T-helper 17 cell (primary cell): Measurements from ENCODE around the gene CERT1. TPM values are rescaled to one million over a fixed set of nuclear protein-coding genes. Genes with fewer than 3 reads are reported as not detected.
A peak's percentile ranks its signal among the peaks of the same experiment; 100 is the strongest.
"Not testable (repeated sequence)": the region's sequence is repeated elsewhere in the genome, so short reads cannot be mapped to it uniquely, and the experiment has no call there.

ENCODE experiments used
- ATAC-seq: fragments of 150-1000 bp; cut with Tn5 transposase; 2 replicates; pipeline ENCODE4 v1.10.0; 2021; ENCODE audit warnings: mild to moderate bottlenecking, moderate library complexity
- DNase-seq, 3 donors: peaks; one replicate each; pipeline versions ENCODE4 v3.0.0 to v3.0.0-alpha.2; 2020 to 2021
- H3K9me3 ChIP-seq: one replicate; pipeline ENCODE4 v1.7.0; 2013; ENCODE audit warnings: low read length, mild to moderate bottlenecking; ENCODE audit not compliant: control insufficient read depth, poor library complexity, severe bottlenecking
- H3K27ac Mint-ChIP-seq: one replicate; pipeline ENCODE4 v1.8.0; 2022; ENCODE audit warnings: mild to moderate bottlenecking, moderate library complexity, mixed read lengths
- H3K27me3 Mint-ChIP-seq: one replicate; pipeline ENCODE4 v1.8.0; 2022; ENCODE audit warnings: mixed read lengths
- H3K36me3 Mint-ChIP-seq: one replicate; pipeline ENCODE4 v1.8.0; 2022; ENCODE audit warnings: low read depth, mixed read lengths
- H3K4me1 Mint-ChIP-seq: one replicate; pipeline ENCODE4 v1.8.0; 2022; ENCODE audit warnings: mild to moderate bottlenecking, mixed read lengths
- H3K4me3 Mint-ChIP-seq: one replicate; pipeline ENCODE4 v1.8.0; 2022; ENCODE audit warnings: mild to moderate bottlenecking, moderate library complexity, mixed read lengths
- total RNA-seq, 4 donors: library from RNA in 2 of 4; stranded (reverse) in 2 of 4; gene quantifications; one replicate each; pipeline ENCODE4 v1.2.3 and lab custom pipeline; 2022 to 2026

CERT1 gene
- total RNA-seq, 2 donors from 2014 or later, result 29.9 to 37.2 TPM

DNA sequence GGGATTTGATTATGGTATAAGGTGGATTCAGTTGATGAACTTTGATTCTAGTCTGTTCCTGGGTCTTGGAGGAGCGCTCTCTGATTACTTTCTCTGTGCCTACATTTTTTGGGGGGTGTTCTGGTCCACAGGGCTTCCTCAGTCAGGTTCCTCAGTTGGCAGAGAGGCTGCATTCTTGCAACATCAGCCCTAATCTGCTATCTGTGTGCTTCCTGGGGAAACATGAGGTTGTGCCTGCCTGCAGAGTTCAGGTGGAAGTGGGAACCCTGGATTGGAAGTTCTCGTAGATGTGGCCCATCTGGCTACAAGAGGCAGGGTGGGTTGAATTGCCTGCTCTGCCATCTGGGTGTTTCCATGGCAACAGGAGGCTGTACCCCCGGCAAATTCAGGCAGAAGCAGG is 24.7 kb upstream of the CERT1 start:
- H3K4me3 Mint-ChIP-seq, result no peak overlapping the region
- no peak for DNase-seq
- H3K4me1 Mint-ChIP-seq, result peaks cover 9% of the 10 kb centered on the region
- H3K27me3 Mint-ChIP-seq, result no peaks in the 10 kb centered on the region
- H3K36me3 Mint-ChIP-seq, result peaks cover 10% of the 10 kb centered on the region
- ATAC-seq, result no peak
- H3K9me3 ChIP-seq, result peaks cover 4% of the 10 kb centered on the region
- peak overlapping the region; percentile 6 for H3K27ac Mint-ChIP-seq

DNA sequence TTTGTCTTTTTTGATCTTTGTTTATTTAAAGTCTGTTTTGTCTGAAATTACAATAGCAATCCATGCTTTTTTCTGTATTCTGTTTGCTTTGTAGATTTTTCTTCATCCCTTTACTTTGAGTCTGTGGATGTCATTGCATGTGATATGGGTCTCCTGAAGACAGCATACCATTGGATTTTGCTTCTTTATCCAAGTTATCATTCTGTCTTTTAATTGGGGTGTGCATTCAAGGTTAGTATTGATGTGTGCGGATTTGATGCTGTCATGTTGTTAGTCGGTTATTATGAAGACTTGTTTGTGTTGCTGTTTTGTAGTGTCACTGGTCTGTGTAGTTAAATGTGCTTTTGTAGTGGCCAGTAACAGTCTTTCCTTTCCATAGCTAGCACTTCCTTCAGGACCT is 23.3 kb upstream of the CERT1 start:
- Mint-ChIP-seq H3K27me3 (no peaks in the 10 kb centered on the region), H3K4me1 (peaks cover 8% of the 10 kb centered on the region), H3K36me3 (peaks cover 10% of the 10 kb centered on the region), H3K27ac (no peak overlapping the region), H3K4me3 (no peak overlapping the region)
- ATAC-seq (no peak), DNase-seq (no peak)
- peaks cover 4% of the 10 kb centered on the region for H3K9me3 ChIP-seq

DNA sequence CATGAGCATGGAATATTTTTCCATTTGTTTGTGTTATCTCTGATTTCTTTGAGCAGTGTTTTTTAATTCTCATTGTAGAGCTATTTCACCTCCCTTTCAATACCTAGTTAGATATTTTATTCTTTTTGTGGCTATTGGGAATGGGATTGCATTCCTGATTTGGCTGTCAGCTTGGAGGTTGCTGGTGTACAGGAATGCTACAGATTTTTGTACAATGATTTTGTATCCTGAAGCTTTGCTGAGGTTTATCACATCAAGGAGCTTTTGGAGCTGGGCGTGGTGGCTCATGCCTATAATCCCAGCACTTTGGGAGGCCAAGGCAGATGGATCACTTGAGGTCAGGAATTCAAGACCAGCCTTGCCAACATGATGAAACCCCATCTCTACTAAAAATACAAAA is 22.3 kb upstream of the CERT1 start:
- ATAC-seq, H3K27me3 Mint-ChIP-seq, H3K27ac Mint-ChIP-seq, DNase-seq, H3K9me3 ChIP-seq, H3K4me3 Mint-ChIP-seq: not testable (repeated sequence)
- H3K36me3 Mint-ChIP-seq, result peaks cover 10% of the 10 kb centered on the region
- peaks cover 11% of the 10 kb centered on the region for H3K4me1 Mint-ChIP-seq

DNA sequence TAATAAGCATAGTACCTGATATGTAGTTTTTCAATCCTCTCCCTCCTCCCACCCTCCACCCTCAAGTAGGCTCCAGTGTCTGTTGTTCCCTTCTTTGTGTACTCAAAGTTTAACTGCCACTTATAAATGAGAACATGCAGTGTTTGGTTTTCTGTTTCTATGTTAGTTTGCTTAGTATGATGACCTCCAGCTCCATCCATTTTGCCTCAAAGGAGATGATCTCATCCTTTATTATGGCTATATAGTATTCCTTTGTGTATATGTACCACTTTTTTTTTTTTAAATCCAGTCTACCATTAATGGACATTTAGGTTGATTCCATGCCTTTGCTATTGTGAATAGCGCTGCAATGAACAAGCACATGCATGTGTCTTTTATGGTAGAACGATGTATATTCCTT is 20.8 kb upstream of the CERT1 start:
- DNase-seq (no peak), ATAC-seq (no peak)
- Mint-ChIP-seq H3K27ac (no peak overlapping the region), H3K4me1 (peaks cover 9% of the 10 kb centered on the region), H3K4me3 (no peak overlapping the region), H3K27me3 (no peaks in the 10 kb centered on the region), H3K36me3 (peaks cover 10% of the 10 kb centered on the region)
- peaks cover 4% of the 10 kb centered on the region for H3K9me3 ChIP-seq

DNA sequence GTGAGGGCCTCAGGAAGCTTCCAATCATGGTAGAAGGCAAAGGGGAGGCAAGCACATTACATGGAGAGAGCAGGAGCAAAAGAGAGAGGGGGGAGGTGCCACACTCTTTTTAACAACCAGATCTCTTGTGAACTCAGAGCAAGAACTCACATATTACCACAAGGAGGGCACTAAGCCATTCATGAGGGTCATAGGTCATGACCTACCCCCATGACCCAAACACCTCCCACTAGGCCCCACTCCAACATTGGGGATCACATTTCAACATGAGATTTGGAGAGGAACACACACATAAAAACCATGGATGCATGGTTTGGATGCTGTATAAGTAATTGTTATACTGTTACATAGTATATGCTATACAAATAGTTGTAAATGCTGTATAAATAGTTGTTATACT is 17.8 kb upstream of the CERT1 start:
- Mint-ChIP-seq H3K36me3 (peaks cover 4% of the 10 kb centered on the region), H3K27ac (no peak overlapping the region), H3K27me3 (no peaks in the 10 kb centered on the region), H3K4me3 (no peak overlapping the region), H3K4me1 (peaks cover 18% of the 10 kb centered on the region)
- no peak for ATAC-seq
- no peak for DNase-seq
- no peaks in the 10 kb centered on the region for H3K9me3 ChIP-seq

DNA sequence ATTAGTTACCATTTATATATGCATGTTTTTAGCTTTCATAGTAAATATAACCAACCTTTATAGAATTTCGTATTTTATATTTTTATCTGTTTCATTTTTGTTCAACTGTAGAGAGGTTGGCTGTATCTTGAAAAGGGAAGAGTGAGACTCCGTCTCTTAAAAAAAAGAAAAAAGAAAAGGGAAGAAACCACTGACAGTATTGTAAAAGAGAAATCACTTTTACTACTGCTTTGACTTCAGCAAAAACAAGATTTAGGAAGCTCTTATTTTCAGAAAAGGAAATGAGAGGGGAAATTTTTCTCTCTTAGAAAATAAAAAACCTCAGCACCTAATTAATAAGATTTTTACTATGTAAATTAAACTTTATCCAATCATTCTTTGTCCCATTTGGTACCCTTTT is 14.6 kb upstream of the CERT1 start:
- no peaks in the 10 kb centered on the region for H3K27me3 Mint-ChIP-seq
- H3K9me3 ChIP-seq, result no peaks in the 10 kb centered on the region
- no peak overlapping the region for H3K27ac Mint-ChIP-seq
- no peaks in the 10 kb centered on the region for H3K36me3 Mint-ChIP-seq
- peaks cover 22% of the 10 kb centered on the region for H3K4me1 Mint-ChIP-seq
- ATAC-seq (no peak), DNase-seq (no peak)
- no peak overlapping the region for H3K4me3 Mint-ChIP-seq

DNA sequence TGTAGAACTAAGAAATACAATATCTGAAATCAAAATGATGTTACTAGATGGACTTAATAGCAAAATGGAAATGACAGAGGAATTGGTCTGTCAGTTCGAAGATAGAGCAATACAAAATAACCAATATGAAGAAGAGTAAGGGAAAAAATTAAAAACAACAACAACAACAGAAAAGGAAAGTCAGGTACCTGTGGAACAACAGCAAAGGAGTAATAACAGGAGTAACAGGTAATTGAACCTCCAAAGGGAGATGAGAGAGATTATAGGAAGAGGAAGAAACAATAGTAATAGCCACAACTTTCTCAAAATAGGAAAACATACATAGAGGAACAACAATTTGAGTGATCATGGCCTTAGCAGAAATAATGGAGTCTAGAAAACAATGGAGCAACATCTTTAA is 13.9 kb upstream of the CERT1 start:
- H3K27ac Mint-ChIP-seq, result peak overlapping the region; percentile 74

DNA sequence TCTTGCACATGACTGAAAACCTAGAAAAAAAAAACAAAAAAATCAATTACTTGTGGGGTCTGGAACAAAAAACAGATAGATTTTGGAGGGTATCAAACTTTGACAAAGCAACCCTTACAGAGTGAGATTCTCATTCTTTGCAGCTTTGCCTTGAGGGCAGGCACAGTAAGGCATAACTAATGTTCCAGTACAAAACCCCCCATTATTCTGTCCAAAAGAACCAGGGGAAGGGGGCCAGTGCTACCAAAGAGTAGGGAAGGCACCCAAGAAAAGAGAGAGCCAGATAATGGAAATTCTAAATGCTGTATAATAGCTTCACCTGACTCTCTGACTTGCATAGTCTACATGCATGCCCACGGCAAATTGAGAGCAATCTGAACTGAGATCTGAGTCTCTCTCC is 13.2 kb upstream of the CERT1 start:
- peaks cover 24% of the 10 kb centered on the region for H3K4me1 Mint-ChIP-seq
- H3K27ac Mint-ChIP-seq, result peak overlapping the region; percentile 74
- no peak for DNase-seq
- no peaks in the 10 kb centered on the region for H3K9me3 ChIP-seq
- H3K27me3 Mint-ChIP-seq, result no peaks in the 10 kb centered on the region
- no peak for ATAC-seq
- peaks cover 3% of the 10 kb centered on the region for H3K36me3 Mint-ChIP-seq
- no peak overlapping the region for H3K4me3 Mint-ChIP-seq

More for the DNA sequence above, 13.9 kb upstream of the CERT1 start:
- Mint-ChIP-seq H3K36me3 (peaks cover 3% of the 10 kb centered on the region), H3K4me3 (no peak overlapping the region), H3K4me1 (peaks cover 22% of the 10 kb centered on the region), H3K27me3 (no peaks in the 10 kb centered on the region)
- H3K9me3 ChIP-seq, result no peaks in the 10 kb centered on the region
- ATAC-seq, result no peak
- no peak for DNase-seq

DNA sequence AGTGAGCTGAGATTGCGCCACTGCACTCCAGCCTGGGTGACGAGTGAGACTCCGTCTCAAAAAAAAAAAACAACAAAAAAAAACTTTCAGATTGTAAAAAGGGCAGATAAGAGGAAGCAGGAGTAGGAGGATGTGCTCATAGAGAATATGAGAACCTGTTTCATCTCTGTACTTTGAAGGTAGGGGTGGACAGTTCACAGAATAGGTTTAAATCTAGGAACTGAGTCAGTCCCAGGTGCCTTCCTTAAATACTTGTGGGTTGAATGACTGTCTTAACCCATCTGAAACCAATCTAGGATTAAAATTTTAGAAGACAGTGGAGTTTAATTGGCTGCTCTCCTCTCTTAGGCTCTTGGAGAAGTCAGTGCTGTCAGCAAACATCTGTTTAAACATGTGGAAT is 12.6 kb upstream of the CERT1 start:
- Mint-ChIP-seq H3K4me1 (peaks cover 27% of the 10 kb centered on the region), H3K36me3 (peaks cover 3% of the 10 kb centered on the region), H3K27me3 (no peaks in the 10 kb centered on the region), H3K27ac (peak overlapping the region; percentile 74), H3K4me3 (no peak overlapping the region)
- ATAC-seq, result peak; percentile 28
- no peak for DNase-seq
- no peaks in the 10 kb centered on the region for H3K9me3 ChIP-seq

DNA sequence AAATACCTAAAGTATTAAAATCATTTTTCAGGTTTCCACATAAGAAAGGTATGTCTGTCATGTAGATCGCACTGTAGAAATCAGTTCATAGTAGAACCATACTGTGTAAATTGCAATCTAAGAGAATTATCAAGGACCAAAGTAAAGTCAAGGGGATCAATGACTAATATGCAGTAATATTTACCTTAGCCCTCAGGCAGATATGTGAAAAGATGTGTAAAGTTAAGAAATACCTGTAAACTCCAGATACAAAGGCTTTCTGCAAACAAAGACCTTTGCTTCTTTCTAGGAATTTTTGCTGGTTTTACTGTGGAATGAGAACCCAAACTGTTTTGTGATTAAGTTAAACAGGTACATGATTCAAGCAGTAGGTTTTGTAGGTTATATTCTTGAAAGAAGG is 11.8 kb upstream of the CERT1 start:
- Mint-ChIP-seq H3K27me3 (no peaks in the 10 kb centered on the region), H3K4me1 (peaks cover 29% of the 10 kb centered on the region), H3K27ac (peak overlapping the region; percentile 74), H3K4me3 (no peak overlapping the region), H3K36me3 (peaks cover 3% of the 10 kb centered on the region)
- ATAC-seq, result no peak
- no peaks in the 10 kb centered on the region for H3K9me3 ChIP-seq
- no peak for DNase-seq

DNA sequence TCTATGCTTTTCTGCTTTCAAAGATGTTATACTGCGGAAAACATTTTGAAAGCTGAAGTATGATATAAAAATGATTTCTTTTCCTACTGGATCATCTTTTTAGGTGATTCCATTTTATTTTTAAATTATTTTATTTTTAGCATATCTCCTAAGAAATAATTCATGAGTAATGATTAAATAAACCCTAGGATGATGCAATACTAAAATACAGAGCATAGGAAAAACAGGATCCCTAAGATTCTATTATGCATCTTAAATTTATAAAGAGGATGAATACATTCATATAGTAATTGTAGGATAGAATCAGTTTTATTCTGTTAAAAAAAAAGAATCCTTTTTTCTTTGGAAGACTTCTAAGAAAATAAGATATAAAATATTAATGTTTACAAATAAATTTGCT is 11.1 kb upstream of the CERT1 start:
- no peaks in the 10 kb centered on the region for H3K9me3 ChIP-seq
- no peak for ATAC-seq
- H3K36me3 Mint-ChIP-seq, result peaks cover 3% of the 10 kb centered on the region
- H3K4me1 Mint-ChIP-seq, result peaks cover 35% of the 10 kb centered on the region
- H3K27ac Mint-ChIP-seq, result no peak overlapping the region
- no peaks in the 10 kb centered on the region for H3K27me3 Mint-ChIP-seq
- no peak for DNase-seq
- H3K4me3 Mint-ChIP-seq, result no peak overlapping the region

DNA sequence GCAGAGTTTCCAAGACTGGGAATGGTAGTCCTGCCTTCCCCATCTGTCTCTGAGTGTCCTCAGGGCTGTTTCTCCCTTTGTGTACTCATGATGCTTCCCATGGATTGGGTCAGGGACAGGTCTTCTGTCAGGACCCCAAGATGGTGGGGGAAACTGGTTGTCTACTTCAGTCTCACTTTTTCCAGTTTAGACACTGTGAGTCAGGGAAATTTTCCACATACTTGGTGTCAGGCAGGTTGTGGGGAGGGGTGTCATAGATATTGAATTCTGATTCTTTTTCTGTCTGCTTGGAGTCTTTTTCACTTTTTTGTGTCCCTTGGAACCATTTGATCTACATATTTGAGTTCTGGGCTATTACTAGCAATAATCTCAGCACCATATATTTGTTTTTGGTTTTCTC is 10.6 kb upstream of the CERT1 start:
- Mint-ChIP-seq H3K36me3 (peaks cover 3% of the 10 kb centered on the region), H3K4me1 (peaks cover 37% of the 10 kb centered on the region), H3K27ac (no peak overlapping the region), H3K4me3 (no peak overlapping the region), H3K27me3 (no peaks in the 10 kb centered on the region)
- H3K9me3 ChIP-seq, result no peaks in the 10 kb centered on the region
- ATAC-seq (no peak), DNase-seq (no peak)

DNA sequence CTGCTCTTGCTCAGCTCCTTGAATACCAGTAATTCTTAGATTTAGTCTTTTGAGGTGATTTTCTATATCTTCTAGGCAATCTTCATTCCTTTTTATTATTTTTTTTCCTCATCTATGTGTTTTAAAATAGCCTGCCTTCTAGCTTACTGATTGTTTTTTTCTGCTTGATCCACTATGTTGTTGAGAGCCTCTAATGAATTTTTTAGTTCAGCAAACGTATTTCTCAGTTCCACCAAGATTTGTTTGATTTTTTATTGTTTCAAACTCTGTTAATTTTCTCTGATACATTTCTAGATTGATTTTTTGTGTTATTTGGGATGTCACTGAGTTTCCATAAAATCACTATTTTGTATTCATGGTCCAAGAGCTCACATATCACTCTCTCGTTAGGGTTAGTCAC is 9.8 kb upstream of the CERT1 start:
- H3K4me3 Mint-ChIP-seq, result no peak overlapping the region
- ATAC-seq (no peak), DNase-seq (no peak)
- H3K27me3 Mint-ChIP-seq, result no peaks in the 10 kb centered on the region
- H3K4me1 Mint-ChIP-seq, result peaks cover 41% of the 10 kb centered on the region
- no peaks in the 10 kb centered on the region for H3K9me3 ChIP-seq
- peaks cover 3% of the 10 kb centered on the region for H3K36me3 Mint-ChIP-seq
- no peak overlapping the region for H3K27ac Mint-ChIP-seq

DNA sequence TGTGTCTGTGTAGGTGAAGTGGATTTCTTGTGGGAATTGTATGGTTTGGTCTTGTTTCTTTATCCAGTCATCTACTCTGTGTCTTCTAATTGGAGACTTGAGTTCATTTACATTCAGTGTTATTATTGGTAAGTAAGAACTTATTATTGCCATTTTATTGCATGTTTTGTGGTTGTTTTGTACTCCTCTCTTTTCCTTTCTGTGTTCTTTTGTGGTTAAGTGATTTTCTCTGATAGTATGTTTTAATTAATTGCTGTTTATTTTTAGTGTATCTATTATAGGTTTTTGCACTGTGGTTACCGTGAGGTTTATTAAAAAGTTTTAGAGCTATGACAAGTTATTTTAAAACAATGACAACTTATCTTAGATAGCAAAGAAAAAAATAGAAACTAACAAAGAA is 8.3 kb upstream of the CERT1 start:
- H3K9me3 ChIP-seq, result no peaks in the 10 kb centered on the region
- Mint-ChIP-seq H3K27ac (no peak overlapping the region), H3K36me3 (peaks cover 3% of the 10 kb centered on the region), H3K4me3 (no peak overlapping the region), H3K27me3 (no peaks in the 10 kb centered on the region), H3K4me1 (peaks cover 33% of the 10 kb centered on the region)
- ATAC-seq (no peak), DNase-seq (no peak)

DNA sequence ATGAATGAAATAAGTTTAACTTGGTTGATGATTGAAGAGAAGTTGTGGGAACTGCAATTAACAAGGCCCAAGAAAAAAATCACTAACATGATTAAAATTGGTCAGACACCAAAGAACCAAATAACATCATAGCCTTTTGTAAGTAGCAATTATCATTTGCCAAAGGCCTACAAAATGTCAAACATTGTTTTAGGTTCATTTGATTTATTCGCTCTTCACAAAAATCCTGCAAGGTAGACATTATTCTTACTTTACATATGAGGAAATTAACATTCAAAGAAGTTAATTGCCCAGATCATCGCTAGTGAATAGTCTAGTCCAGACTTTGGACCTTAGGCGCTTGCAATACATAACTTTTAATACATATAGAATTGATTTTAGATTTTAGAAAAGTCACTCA is 2.9 kb upstream of the CERT1 start:
- peaks cover 43% of the 10 kb centered on the region for H3K4me1 Mint-ChIP-seq
- H3K36me3 Mint-ChIP-seq, result no peaks in the 10 kb centered on the region
- H3K9me3 ChIP-seq, result no peaks in the 10 kb centered on the region
- no peak for DNase-seq
- no peak overlapping the region for H3K4me3 Mint-ChIP-seq
- H3K27ac Mint-ChIP-seq, result no peak overlapping the region
- H3K27me3 Mint-ChIP-seq, result no peaks in the 10 kb centered on the region
- no peak for ATAC-seq
